A549 treated with Hydrocortisone at 1 μM for 4 hours (cell line): ENCODE results near the gene PCDHGA2. TPM values are rescaled to one million over a fixed set of nuclear protein-coding genes. Genes with fewer than 3 reads are reported as not detected.

Source experiments
- total RNA-seq: library from RNA; stranded (reverse); fragments of 200-300 nt; extraction: Qiagen RNA extraction; gene quantifications from 5 replicates; pipeline ENCODE4 v1.2.3, GENCODE V29; 2022

Gene PCDHGA2
- 0.54 to 0.91 TPM (median 0.62 TPM) in 5 replicates for total RNA-seq

DNA sequence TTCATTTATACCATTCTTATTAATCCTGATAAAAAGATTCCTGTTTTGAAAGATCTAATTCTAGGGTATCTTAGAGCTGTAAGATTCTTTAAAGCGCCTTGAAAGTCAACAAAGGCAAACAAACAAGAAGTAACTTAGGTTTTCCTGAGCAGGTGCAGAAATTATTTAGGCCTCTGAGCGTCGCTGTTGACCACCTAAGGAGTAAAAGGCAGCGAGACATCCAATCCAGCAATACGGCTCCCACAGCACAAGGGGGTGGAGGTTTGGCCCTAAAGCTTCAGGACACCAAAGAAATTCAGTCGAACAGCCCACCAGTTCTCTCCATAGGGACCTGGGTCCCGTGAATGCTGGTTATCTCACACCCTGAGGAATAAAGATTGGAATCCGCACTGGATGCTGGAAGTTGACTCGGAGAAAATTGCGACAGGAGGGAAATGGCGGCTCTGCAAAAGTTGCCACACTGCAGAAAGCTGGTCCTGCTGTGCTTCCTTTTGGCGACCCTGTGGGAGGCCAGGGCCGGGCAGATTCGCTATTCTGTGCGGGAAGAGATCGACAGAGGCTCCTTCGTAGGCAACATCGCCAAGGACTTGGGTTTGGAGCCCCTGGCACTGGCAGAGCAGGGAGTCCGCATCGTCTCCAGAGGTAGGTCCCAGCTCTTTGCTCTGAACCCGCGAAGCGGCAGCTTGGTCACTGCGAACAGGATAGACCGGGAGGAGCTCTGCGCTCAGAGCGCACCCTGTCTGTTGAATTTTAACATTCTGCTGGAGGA lies at the start of gene PCDHGA2:
TSS of gene PCDHGA2 (plus strand) at position 223 of the 769 bp plus-strand sequence.

DNA sequence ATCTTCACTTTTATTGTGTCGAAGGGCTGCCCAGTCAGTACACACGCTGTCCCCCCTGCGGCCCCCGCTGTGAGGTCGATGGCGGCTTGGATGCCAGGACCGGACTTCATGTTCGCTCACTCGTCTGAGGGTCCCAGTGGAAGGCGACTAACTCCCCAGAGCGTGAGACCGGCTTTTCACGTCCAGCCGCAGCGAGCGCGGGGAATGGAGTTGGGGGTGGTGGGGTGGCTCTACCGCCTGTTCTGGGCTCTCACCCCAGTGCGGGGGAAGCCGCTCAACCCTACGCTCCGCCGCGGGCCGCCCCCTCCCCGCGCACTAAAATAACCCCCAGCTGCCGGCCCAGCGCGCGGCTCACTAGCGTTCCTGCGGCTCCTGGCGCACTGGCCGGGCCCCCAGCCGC lies 34.8 kb upstream of the PCDHGA2 start, which contains the start of gene SLC25A2:
TSS of gene SLC25A2 (minus strand) at position 294 of the 400 bp plus-strand sequence. CDS start at position 110, 184 bp downstream.

DNA sequence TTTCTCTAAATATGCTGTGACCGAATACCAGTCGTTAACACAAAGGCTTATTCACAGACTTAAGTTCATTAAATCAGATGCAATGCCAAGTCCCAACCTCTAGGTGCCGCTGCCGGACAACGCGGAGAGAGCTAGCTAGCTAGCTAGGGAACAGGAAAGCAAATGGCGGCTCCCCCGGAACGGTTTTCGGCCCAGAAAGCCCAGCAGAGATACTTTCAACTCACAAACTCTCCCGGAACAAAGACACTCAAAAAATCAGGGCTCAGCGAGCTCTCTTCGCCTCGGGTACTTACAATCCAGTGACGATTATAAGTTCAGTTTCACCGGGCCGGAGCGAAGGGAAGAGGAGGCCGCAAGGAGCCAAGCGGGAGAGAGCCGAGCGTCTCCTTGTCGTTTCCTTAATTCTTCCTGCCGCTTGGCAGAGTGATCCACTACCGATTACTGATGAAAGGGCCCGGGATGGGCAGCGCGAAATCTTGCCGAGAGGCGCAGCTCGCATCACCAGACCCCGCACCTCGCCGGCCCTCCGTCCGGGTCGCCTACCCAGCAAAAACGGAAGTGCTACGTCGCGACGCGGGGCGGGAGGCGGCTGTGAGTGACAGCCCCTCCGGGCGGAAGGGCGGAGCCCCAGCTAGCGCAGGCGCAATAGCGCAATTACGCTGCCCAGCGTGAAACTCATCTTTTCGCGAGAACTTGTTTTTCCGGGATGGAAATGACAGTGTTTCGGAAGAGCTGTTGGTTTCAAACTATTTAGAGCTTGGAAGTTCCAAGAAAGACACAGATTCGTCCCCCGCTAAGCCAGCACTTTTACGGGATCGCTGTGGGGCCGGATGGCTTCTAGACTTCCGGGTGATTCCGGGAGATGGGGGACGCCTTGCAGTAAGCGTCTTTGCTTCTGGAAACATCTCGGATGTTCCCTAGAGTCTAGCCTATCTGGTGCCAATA lies 18.1 kb upstream of the PCDHGA2 start, which contains the start of gene TAF7:
TSS of gene TAF7 (minus strand) at position 560 of the 945 bp plus-strand sequence. CDS start 740 bp downstream, outside the sequence.

DNA sequence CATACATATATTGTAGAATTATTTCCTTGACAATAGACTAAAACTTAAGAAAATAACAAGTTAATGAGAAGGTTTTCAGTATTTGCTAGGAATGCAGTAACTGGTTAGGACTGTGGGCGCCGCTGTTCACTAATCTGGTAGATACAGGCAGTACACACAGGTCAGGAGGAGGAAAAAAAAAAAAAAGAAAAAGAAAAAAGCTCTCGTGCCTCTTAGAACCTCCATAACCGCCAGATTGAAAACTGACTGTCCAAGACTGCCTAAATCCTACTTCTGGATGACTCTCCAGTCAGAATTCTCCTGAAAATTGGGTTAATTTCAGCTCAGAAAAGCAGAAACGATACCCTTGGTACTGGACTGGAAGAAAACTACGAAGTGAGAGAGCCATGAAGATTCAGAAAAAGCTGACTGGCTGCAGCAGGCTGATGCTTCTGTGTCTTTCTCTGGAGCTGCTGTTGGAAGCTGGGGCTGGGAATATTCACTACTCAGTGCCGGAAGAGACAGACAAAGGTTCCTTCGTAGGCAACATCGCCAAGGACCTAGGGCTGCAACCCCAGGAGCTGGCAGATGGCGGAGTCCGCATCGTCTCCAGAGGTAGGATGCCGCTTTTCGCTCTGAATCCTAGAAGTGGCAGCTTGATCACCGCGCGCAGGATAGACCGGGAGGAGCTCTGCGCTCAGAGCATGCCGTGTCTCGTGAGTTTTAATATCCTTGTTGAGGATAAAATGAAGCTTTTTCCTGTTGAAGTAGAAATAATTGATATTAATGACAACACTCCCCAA lies 8.1 kb upstream of the PCDHGA2 start, which contains the start of gene PCDHGA1:
TSS of gene PCDHGA1 (plus strand) at position 216 of the 782 bp plus-strand sequence.

DNA sequence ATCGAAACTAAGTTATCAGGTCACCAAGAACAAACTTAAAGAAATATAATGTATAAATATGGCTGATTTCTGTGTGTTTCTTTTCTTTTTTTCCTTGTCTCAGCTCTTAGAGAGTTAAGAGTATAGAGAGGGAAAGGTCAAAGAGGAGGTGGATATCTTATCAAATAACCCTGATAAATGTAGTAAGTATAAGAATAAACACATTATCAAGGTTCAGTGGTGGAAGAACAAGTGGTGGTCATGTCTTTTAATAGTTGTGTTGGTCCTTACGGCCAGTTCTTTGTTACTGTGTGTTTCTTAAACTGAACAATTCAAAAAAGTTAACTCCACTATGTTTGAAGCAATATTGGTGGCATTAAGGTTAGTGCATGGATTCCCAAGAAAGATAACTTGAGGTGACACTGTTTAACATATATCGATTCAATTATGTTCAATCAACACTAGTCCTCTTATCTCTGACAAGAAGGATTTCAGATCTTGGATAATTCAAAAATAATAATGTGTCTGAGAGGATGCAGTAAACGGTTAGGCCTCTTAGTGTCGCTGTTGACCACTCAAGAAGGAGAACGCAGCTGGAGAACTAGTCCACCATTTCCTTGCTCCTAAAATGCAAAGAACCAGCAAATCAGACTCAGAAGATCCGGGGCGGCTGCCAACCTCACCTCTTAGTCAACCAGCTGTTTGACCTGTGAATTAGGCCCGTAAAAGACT lies 4.8 kb downstream of the PCDHGA2 start, which contains the start of gene PCDHGA3:
TSS of gene PCDHGA3 (plus strand) at position 588 of the 711 bp plus-strand sequence. CDS start 205 bp downstream, outside the sequence.

DNA sequence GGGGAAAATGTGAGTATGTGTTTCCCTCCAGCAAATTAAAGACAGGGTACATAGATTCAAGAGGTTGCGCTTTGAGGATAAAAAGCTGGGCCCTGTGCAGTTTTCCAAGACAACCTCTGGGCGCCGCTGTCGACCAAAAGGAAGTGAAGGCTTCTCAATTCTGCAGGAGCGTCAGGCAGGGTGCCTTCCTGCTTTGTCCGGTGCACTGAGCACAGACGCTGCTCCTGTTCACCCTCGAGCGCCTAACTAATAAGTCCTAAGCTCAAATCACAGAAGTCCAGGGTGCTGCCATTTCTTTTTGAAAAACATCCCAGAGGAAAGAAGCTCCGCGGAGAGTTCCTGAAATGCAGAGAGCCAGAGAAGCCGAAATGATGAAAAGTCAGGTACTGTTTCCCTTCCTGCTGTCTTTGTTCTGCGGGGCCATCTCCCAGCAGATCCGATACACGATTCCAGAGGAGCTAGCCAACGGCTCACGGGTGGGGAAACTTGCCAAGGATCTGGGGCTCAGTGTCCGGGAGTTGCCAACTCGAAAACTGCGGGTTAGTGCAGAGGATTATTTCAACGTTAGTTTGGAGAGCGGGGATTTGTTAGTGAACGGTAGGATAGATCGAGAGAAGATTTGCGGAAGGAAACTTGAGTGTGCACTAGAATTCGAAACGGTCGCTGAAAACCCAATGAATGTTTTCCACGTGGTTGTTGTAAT lies 11.5 kb downstream of the PCDHGA2 start, which contains the start of gene PCDHGB1:
TSS of gene PCDHGB1 (plus strand) at position 183 of the 703 bp plus-strand sequence. CDS start at position 345, 162 bp downstream.

DNA sequence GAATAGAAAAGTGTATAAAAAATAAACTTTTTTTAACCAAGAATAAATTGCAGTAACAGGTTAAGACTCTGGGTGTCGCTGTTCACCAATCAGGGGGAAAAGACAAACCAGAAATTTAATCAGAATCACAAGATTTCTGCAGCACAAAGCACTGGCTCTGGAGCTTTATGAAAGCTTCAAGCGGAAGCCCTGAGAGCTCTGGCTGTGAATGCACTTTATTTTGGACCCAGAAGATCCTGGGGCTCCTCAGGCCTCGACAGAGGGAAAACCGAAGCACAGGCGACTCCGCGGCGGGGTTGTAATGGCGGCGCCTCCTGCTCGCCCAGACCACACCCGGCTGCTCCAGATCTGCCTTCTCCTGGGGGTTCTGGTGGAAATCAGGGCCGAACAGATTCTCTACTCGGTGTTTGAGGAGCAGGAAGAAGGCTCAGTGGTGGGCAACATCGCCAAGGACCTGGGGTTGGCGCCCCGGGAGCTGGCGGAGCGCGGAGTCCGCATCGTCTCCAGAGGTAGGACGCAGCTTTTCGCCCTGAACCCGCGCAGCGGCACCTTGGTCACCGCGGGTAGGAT lies 16.4 kb downstream of the PCDHGA2 start, which contains the start of gene PCDHGA4:
TSS of gene PCDHGA4 (plus strand) at position 122 of the 570 bp plus-strand sequence. CDS start at position 209, 87 bp downstream.

DNA sequence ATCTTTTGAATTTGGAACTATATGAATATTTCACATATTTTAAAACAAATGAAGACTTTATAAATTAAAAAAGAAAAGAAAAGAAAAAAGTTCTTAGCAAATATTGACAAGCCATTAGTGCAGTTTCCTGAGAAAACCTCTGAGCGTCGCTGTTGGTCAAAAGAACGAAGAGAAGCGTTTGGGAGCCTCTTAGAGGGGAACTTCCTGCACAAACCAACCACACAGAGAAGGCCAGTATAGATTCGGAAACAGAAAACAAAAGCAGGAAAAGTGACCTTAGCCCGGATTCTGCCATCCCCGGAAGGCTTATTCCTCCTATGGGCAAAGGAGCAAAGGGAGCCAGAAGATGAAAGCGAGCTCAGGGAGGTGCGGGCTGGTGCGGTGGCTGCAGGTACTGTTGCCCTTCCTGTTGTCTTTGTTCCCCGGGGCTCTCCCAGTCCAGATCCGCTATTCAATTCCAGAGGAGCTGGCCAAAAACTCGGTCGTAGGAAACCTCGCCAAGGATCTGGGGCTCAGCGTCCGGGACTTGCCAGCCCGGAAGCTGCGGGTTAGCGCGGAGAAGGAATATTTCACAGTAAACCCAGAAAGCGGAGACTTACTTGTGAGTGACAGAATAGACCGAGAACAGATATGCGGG lies 21.3 kb downstream of the PCDHGA2 start, which contains the start of gene PCDHGB2:
TSS of gene PCDHGB2 (plus strand) at position 205 of the 637 bp plus-strand sequence. CDS start at position 347, 142 bp downstream.

DNA sequence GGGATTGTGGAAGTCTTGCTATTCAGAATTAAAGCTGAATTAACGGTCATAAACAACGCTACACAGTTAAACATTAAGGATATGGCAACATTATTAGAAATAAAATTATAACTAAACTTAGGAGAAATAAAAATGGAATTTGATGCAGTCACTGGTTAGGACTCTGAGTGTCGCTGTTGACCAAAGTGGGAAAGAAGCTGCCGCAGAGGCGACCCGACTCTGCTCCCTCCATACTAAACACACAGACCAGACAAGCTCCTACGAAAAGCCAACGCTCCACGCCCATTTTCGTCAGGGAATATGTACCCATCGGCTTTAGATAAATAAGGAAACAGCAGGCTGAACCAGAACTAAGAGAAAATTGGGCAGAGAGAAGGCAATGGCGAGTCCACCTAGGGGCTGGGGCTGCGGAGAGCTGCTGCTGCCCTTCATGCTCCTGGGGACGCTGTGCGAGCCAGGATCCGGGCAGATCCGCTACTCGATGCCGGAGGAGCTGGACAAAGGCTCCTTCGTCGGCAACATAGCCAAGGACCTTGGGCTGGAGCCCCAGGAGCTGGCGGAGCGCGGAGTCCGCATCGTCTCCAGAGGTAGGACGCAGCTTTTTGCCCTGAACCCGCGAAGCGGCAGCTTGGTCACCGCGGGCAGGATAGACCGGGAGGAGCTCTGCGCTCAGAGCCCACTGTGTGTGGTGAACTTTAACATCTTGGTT lies 25.5 kb downstream of the PCDHGA2 start, which contains the start of gene PCDHGA5:
TSS of gene PCDHGA5 (plus strand) at position 211 of the 709 bp plus-strand sequence. CDS start at position 380, 169 bp downstream.

DNA sequence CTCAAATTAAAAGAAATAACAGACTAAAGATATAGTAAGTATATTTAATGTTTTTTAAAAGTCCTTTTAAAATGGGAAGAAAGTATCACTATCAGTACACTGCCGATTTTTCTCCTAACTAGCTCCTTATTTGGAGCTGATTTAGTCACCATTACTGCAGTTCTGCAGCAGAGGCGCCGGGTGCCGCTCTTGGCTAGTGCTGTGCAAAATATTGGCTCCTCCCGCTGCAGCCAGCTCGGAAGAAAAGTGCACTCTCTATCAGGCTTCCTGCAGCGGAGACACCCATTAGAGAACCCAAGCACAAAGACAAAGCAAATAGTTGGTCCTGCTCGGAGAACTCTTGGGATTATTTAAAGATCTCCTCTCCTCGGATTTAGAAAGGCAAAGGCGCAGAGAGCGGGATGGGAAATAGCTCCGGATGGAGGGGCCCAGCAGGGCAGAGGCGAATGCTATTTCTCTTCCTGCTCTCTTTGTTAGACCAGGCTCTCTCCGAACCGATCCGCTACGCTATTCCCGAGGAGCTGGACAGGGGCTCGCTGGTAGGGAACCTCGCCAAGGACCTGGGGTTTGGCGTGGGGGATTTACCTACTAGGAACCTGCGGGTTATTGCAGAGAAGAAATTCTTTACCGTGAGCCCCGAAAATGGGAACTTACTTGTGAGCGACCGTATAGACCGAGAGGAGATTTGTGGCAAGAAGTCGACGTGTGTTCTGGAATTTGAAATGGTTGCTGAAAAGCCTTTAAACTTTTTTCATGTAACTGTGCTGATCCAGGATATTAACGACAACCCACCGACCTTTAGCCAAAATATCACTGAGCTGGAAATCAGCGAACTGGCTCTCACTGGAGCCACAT lies 31.7 kb downstream of the PCDHGA2 start, which contains the start of gene PCDHGB3:
TSS of gene PCDHGB3 (plus strand) at position 249 of the 855 bp plus-strand sequence. CDS start at position 402, 153 bp downstream.

DNA sequence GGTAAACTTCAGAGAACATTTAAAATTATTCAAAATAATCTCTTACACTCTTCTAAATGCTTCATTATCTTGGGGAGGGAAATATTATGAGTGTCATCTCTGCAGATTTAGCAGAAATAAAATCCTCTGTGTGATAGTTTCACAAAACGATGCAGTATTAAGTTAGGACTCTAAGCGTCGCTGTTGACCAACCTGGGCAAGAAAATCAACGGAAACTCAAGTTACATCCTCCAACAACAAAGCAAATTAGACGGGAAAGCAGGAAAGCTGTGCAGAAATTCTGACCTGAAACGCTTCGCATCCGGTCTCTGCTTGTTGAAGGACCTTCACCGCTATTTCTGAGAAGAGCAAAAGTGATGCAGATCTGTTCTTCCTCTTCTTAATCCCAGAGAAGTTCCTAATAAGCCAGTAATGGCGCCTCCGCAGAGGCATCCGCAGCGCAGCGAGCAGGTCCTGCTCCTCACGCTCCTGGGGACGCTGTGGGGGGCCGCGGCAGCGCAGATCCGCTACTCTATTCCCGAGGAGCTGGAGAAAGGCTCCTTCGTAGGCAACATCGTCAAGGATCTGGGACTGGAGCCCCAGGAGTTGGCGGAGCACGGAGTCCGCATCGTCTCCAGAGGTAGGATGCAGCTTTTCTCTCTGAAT lies 35.2 kb downstream of the PCDHGA2 start, which contains the start of gene PCDHGA6:
TSS of gene PCDHGA6 (plus strand) at position 219 of the 645 bp plus-strand sequence. CDS start at position 412, 193 bp downstream.

DNA sequence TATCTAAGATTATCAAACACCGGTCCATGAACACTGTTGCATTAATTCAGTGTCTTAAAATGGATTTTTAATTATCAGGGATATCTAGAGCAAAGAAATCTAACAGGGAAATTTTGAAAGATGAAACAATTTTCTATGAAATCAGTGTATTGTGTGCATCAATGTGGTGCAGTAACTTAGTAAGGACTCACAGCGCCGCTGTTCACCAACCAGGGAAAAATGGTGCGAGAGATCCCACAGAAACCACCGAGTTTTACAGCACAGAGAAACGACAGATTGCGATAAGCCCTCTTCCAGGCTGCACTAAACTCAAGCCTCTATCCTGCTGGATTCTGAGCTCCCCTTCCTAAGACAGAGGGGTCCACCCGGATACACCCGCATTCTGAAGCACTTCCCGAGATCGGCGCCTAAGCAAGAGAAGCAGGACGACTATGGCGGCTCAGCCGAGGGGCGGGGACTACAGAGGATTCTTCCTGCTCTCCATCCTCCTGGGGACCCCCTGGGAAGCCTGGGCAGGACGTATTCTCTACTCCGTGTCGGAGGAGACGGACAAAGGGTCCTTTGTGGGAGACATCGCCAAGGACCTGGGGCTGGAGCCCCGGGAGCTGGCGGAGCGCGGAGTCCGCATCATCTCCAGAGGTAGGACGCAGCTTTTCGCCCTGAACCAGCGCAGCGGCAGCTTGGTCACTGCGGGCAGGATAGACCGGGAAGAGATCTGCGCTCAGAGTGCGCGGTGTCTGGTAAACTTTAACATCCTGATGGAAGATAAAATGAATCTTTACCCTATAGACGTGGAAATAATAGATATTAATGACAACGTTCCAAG lies 44.1 kb downstream of the PCDHGA2 start, which contains the start of gene PCDHGA7:
TSS of gene PCDHGA7 (plus strand) at position 274 of the 826 bp plus-strand sequence. CDS start at position 432, 158 bp downstream.

DNA sequence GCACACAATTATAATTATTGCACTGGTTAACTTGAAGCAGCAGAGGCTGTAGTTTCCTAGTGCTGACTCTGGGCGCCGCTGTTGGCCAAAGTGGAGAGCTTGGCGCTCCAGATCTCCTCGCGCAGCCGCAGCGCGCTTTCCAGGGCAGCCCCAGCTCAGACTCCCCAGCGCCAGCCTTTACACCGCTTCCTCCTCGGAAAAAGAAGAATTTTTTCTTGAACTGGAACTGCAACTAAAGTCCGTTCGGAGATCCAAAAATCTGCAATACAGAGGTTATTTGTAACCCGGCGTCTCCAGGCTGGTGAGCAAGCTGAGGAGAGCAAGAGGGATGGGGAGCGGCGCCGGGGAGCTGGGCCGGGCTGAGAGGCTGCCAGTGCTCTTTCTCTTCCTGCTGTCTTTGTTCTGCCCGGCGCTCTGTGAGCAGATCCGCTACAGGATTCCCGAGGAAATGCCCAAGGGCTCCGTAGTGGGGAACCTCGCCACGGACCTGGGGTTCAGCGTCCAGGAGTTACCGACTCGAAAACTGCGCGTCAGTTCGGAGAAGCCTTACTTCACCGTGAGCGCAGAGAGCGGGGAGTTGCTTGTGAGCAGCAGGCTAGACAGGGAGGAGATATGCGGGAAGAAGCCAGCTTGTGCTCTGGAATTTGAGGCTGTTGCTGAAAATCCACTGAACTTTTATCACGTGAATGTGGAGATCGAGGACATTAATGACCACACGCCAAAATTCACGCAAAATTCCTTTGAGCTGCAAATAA lies 49.2 kb downstream of the PCDHGA2 start, which contains the start of gene PCDHGB4:
TSS of gene PCDHGB4 (plus strand) at position 142 of the 755 bp plus-strand sequence. CDS start at position 329, 187 bp downstream.

DNA sequence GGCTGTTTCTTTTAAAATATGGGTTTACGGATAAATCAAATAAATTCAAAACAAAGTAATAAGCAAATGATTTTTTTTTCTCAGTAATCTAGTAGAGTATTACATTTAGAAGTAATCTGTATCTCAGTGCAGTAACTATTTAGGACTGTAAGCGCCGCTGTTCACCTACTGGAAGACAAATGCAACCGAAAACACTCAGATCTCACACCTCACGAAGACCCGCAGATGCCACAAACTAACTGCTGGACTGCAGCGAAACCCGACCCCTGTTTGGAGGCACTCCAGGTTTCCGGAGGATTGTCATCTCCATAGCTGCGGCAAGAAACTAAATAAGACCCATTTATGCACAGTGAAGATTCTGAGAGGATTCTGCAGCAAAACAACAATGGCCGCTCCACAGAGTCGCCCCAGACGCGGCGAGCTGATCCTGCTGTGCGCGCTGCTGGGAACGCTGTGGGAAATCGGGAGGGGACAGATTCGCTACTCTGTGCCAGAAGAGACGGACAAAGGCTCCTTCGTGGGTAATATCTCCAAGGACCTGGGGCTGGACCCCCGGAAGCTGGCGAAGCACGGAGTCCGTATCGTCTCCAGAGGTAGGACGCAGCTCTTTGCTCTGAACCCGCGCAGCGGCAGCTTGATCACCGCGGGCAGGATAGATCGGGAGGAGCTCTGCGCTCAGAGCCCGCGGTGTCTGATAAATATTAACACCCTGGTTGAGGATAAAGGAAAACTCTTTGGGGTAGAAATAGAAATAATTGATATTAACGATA lies 54.1 kb downstream of the PCDHGA2 start, which contains the start of gene PCDHGA8:
TSS of gene PCDHGA8 (plus strand) at position 205 of the 770 bp plus-strand sequence. CDS start at position 386, 181 bp downstream.

